Measurements from ENCODE around the gene LYRM2.

Gene LYRM2

DNA sequence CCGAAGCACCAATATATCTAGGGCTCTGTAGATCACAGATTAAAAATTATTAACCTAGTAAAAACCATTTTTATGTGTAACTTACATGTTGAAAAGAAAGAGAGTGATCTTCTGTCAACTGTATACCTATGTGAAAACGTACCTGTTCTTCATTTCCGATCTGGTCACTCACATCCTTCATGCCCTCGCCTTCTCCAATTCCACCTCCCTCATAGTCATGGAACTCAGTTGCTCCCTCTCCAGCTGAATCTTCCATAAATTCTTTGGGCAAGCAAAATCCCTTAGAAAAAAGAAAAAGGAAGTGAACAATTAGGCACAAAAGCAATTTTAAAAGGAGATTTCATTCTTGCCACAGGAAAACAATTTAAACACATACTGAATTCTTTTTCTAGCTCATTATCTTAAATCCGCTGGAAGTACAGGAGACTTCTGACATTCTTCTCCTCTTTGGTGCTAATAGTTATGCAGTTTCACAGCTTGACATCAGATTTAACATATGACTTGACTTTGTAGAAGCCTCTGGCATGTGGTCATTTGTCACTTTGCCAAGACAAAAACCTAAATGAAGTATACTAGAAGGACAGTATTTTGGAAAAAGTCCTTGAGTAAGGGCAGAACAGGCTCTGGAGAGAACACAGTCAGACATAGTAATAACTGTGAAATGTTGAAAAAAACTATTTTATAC, 29.5 kb upstream of the LYRM2 start:
- H3K4me3 ChIP-seq (ENCODE audit: control insufficient read depth, low read depth, low read length), result no peak overlapping the region
- TF ChIP-seq CTCF (IDR thresholded peaks at IDR 0.05; ENCODE audit: control insufficient read depth, insufficient read depth, low read depth, low read length, missing control alignments), result no peak
- no peak for DNase-seq (ENCODE audit: low read depth)

- no peak for TF ChIP-seq CTCF (IDR thresholded peaks at IDR 0.05; ENCODE audit: control insufficient read depth, insufficient read depth, low read depth, low read length, missing control alignments)
- DNase-seq (ENCODE audit: low read depth), result no peak
- H3K4me3 ChIP-seq (ENCODE audit: control insufficient read depth, low read depth, low read length), result no peak overlapping the region
Measured at GRCh38 chr6:89662659-89663223, 24.2 kb upstream of the LYRM2 start.

DNA sequence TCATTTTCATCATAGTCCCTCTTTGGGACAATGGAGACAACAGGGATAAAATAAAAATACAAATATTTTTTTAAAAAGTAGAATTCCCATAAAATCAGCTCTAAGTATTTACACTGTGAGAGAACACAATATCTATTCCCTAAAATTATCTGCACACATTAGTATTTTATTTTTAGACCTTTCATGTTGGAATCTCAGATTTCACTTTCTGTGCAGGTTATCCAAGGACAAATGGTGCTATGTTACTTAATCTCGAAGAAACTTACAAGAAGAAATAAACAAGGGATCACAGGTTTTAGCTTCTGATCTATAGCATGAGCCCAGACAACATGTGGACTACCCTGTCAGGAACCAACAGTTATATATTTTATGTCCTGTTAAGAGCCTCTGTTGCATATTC, 23.0 kb upstream of the LYRM2 start:
- H3K4me3 ChIP-seq (ENCODE audit: control insufficient read depth, low read depth, low read length), result no peak overlapping the region
- no peak for DNase-seq (ENCODE audit: low read depth)
- no peak for TF ChIP-seq CTCF (IDR thresholded peaks at IDR 0.05; ENCODE audit: control insufficient read depth, insufficient read depth, low read depth, low read length, missing control alignments)

- DNase-seq (ENCODE audit: low read depth), result no peak
- TF ChIP-seq CTCF (IDR thresholded peaks at IDR 0.05; ENCODE audit: control insufficient read depth, insufficient read depth, low read depth, low read length, missing control alignments), result no peak
- H3K4me3 ChIP-seq (ENCODE audit: control insufficient read depth, low read depth, low read length), result no peak overlapping the region
Measured at GRCh38 chr6:89660981-89661380, 22.4 kb upstream of the LYRM2 start.

DNA sequence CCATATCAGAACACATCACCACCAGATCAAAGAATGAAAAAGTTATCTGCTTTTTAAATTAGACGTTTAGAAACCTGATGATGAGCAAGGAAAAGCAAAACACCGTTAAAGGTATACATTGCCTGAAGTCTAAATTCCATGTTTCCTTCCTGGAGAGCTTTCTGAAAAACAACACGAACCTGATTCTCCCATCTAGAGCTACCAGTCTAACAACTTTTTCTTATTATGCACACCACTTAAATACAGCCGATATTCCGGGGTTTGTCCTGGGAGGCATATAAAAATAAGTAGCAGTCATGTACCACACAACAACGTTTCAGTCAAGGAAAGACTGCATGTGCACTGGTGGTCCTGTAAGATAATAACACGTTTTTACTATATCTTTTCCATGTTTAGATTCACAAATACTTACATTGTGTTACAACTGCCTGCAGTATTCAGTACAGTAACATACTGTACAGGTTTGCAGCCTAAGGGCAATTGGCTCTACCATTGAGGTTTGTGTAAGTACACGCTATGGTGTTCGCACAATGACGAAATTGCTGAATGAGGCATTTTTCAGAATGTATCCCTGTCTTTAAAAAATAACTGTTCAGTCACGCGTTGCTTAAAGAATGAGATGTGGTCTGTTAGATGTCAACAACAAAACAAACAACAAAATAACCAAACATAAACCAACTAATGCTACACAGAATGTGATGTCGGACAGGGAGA, 19.1 kb upstream of the LYRM2 start:
- no peak for DNase-seq (ENCODE audit: low read depth)
- TF ChIP-seq CTCF (IDR thresholded peaks at IDR 0.05; ENCODE audit: control insufficient read depth, insufficient read depth, low read depth, low read length, missing control alignments), result no peak
- no peak overlapping the region for H3K4me3 ChIP-seq (ENCODE audit: control insufficient read depth, low read depth, low read length)

- no peak for TF ChIP-seq CTCF (IDR thresholded peaks at IDR 0.05; ENCODE audit: control insufficient read depth, insufficient read depth, low read depth, low read length, missing control alignments)
- no peak for DNase-seq (ENCODE audit: low read depth)
- no peak overlapping the region for H3K4me3 ChIP-seq (ENCODE audit: control insufficient read depth, low read depth, low read length)
Measured at GRCh38 chr6:89655122-89655521, 16.6 kb upstream of the LYRM2 start.

All from AG09309 (cell line).